Measurements from ENCODE around the gene SLC30A9. TPM values are rescaled to one million over a fixed set of nuclear protein-coding genes. Genes with fewer than 3 reads are reported as not detected.

The SLC30A9 gene
- total and polyA plus RNA-seq, 5 experiments from 2014 or later: 29.3 to 40.9 (median 38.1) TPM

GRCh38 chr4:42119886-42120285 lies 129.6 kb downstream of the SLC30A9 start:
- DNase-seq (no peak), ATAC-seq (no peak)
- no peaks in the 10 kb centered on the region for H3K9me3 Mint-ChIP-seq
- POLR2A ChIA-PET: no interaction called here
- H3K4me1 Mint-ChIP-seq: peaks cover 0 to 2% (median under 1%) of the 10 kb centered on the region in 4 donors
- no peak overlapping the region for H3K27ac Mint-ChIP-seq
- H3K36me3 Mint-ChIP-seq: no peaks in the 10 kb centered on the region
- no peak overlapping the region for H3K4me3 Mint-ChIP-seq
- H3K27me3 Mint-ChIP-seq: peaks cover 3 to 21% (median 5%) of the 10 kb centered on the region in 5 donors

- no peak for DNase-seq
- H3K27ac Mint-ChIP-seq: no peak overlapping the region
- no peaks in the 10 kb centered on the region for H3K36me3 Mint-ChIP-seq
- H3K9me3 Mint-ChIP-seq: peaks cover 0 to 2% (median 0%) of the 10 kb centered on the region in 9 donors
- peaks cover 0 to 2% (median 0%) of the 10 kb centered on the region in 4 donors for H3K4me1 Mint-ChIP-seq
- no peak overlapping the region for H3K4me3 Mint-ChIP-seq
- H3K27me3 Mint-ChIP-seq: peaks cover 0 to 17% (median 5%) of the 10 kb centered on the region in 5 donors
- POLR2A ChIA-PET: no interaction called here
- no peak for ATAC-seq
These were observed 131.9 kb downstream of the SLC30A9 start for GRCh38 chr4:42122237-42122636.

- no peaks in the 10 kb centered on the region for H3K36me3 Mint-ChIP-seq
- H3K27me3 Mint-ChIP-seq: peaks cover 0 to 13% (median 3%) of the 10 kb centered on the region in 5 donors
- POLR2A ChIA-PET: no interaction called here
- H3K4me3 Mint-ChIP-seq: no peak overlapping the region
- no peak overlapping the region for H3K27ac Mint-ChIP-seq
- DNase-seq (no peak), ATAC-seq (no peak)
- peaks cover 0 to 2% (median 0%) of the 10 kb centered on the region in 9 donors for H3K9me3 Mint-ChIP-seq
- H3K4me1 Mint-ChIP-seq: peaks cover 0 to 2% (median 0%) of the 10 kb centered on the region in 4 donors
These were observed 132.8 kb downstream of the SLC30A9 start for GRCh38 chr4:42123071-42123644.

- Mint-ChIP-seq H3K4me1 (no peaks in the 10 kb centered on the region), H3K9me3 (peaks cover 0 to 2% (median 0%) of the 10 kb centered on the region in 9 donors), H3K36me3 (no peaks in the 10 kb centered on the region), H3K4me3 (no peak overlapping the region), H3K27ac (no peak overlapping the region), H3K27me3 (peaks cover 0 to 13% (median 6%) of the 10 kb centered on the region in 5 donors)
- POLR2A ChIA-PET: no interaction called here
- DNase-seq: no peak
- ATAC-seq: no peak
These were observed 141.8 kb downstream of the SLC30A9 start for GRCh38 chr4:42132099-42132498.

- POLR2A ChIA-PET: no interaction called here
- H3K4me1 Mint-ChIP-seq: no peaks in the 10 kb centered on the region
- ATAC-seq (no peak), DNase-seq (no peak)
- no peak overlapping the region for H3K4me3 Mint-ChIP-seq
- peaks cover 0 to 18% (median 3%) of the 10 kb centered on the region in 5 donors for H3K27me3 Mint-ChIP-seq
- H3K27ac Mint-ChIP-seq: no peak overlapping the region
- H3K36me3 Mint-ChIP-seq: no peaks in the 10 kb centered on the region
- peaks cover 0 to 2% (median 0%) of the 10 kb centered on the region in 9 donors for H3K9me3 Mint-ChIP-seq
These were observed 142.7 kb downstream of the SLC30A9 start for GRCh38 chr4:42133006-42133405.

GRCh38 chr4:42136371-42136770 lies 146.0 kb downstream of the SLC30A9 start:
- ATAC-seq: no peak
- Mint-ChIP-seq H3K36me3 (no peaks in the 10 kb centered on the region), H3K27ac (no peak overlapping the region), H3K4me1 (no peaks in the 10 kb centered on the region), H3K27me3 (peaks cover 0 to 15% (median 3%) of the 10 kb centered on the region in 5 donors), H3K9me3 (no peaks in the 10 kb centered on the region), H3K4me3 (no peak overlapping the region)
- POLR2A ChIA-PET: no interaction called here
- no peak for DNase-seq

Other genes starting within 250 kb of the SLC30A9 start
- gene PHOX2B, start 241.8 kb upstream of the SLC30A9 start, total RNA-seq: not detected
- gene PHOX2B, start 241.8 kb upstream of the SLC30A9 start, polyA plus RNA-seq: not detected
- gene TMEM33, start 55.1 kb upstream of the SLC30A9 start, total RNA-seq: 10 to 100 TPM; 35.4 to 40.1 TPM
- gene TMEM33, start 55.1 kb upstream of the SLC30A9 start, polyA plus RNA-seq: 10 to 100 TPM in 2 of 3 donors, 1 to 10 TPM in 1; 9.8 to 16.6 (median 15.2) TPM
- gene DCAF4L1, start 8.8 kb upstream of the SLC30A9 start, total RNA-seq: under 1 TPM; 0.55 to 0.78 TPM
- gene DCAF4L1, start 8.8 kb upstream of the SLC30A9 start, polyA plus RNA-seq: under 1 TPM in 1 of 3 donors, not detected in 2; 0.06 TPM
- under 1 TPM; 0.49 to 0.85 TPM for gene BEND4, start 162.1 kb downstream of the SLC30A9 start, total RNA-seq
- under 1 TPM; 0.07 to 0.31 (median 0.20) TPM for gene BEND4, start 162.1 kb downstream of the SLC30A9 start, polyA plus RNA-seq

Measured in naive thymus-derived CD8-positive, alpha-beta T cell (primary cell).